COLO668 (cell line): ENCODE data around the gene TMEM243.

Source experiments
- DNase-seq: peaks from one replicate; lab custom pipeline; 2025; ENCODE audit not compliant: unreplicated experiment; lab: John Stamatoyannopoulos, UW

TMEM243 gene

DNA sequence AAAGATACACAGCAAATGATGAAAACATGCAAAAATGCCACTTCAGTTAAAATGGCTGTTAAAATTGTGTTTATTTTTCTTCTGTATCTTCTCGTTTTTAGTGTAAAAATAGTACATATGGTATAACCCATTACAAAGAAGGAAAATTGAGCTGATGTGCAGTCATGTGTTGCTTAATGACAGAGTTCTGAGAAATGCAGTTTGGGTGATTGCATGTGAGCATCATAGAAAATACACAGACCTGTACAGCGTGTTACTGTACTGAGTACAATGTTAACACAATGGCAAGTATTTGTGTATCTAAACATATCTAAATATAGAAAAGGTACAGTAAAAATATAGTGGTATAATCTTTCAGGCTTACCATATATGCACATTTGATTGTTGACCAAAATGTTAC is 60.0 kb downstream of the TMEM243 start:
- DNase-seq = no peak

DNA sequence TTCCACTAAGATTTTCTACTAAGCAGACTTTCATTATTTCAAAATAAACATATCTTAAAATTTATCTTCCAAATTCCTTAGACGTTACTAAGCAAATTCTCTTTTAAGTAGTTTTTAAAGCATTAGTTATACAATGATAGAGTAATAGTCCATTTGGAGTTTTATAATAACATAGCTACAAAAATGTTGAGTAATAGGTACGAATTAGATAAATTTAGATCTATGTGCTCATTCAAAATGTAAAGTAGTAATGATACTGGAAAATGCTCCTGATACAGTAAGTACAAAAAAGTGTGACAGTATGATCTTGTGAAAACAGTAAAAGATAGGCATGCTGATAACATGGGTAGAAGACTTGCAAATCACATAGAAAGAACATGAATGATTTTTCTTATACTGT is 62.8 kb downstream of the TMEM243 start:
- DNase-seq = no peak

DNA sequence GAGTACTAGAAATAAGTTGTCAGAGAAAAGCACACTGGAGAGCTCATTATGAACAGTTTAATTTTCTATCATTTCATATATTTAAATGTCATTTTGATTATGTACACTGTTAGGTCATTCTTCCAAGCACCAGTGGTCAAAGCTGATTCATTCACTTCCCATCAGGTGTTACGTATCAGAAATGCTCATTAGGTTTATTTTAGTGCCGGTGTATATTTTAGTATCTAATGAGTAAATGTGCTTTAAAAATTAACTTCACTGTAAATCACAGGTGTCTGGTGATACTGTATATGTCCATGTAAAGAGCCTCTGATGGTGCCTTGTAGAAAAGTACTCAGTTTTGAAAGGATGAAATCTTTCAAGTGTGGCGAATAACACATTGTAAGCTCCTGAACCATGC is 63.7 kb downstream of the TMEM243 start:
- DNase-seq = no peak

DNA sequence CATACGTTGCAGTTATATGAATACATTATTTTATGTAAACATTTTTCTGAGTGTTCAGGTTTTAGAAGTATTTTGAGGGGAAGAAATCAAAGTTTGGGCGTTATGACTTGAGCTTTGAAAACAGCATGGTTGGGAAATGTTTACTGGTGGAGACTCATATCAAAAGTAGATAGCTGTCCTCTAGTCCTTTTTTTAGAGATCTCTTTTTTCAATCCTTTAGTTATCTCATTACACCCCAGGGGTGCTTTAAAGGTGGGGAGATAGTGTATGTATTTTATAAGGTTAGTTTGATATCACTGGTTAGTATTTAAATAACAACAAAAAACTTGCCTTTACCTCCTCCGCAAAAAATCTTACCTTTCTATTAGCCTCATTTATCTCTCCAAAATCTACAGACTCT is 65.0 kb downstream of the TMEM243 start:
- no peak for DNase-seq

DNA sequence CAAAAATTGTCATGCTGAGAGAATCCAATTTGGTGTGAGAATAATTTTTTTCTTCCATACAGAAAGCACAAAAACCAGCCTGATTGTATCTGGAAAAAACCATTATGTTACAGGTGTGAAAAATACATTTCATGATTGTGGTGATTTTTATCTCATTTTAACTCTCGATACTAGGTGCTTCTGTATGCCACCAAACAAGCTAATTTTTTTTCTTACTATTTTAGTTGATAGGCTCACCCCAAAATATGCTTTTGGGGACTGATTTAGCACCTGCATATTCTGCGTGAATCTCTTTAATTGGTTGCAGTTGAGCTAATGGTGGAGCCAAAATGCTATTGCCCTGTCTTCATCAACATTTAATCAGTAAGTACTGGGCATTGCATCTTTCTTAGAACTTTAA is 65.4 kb downstream of the TMEM243 start:
- DNase-seq = no peak

DNA sequence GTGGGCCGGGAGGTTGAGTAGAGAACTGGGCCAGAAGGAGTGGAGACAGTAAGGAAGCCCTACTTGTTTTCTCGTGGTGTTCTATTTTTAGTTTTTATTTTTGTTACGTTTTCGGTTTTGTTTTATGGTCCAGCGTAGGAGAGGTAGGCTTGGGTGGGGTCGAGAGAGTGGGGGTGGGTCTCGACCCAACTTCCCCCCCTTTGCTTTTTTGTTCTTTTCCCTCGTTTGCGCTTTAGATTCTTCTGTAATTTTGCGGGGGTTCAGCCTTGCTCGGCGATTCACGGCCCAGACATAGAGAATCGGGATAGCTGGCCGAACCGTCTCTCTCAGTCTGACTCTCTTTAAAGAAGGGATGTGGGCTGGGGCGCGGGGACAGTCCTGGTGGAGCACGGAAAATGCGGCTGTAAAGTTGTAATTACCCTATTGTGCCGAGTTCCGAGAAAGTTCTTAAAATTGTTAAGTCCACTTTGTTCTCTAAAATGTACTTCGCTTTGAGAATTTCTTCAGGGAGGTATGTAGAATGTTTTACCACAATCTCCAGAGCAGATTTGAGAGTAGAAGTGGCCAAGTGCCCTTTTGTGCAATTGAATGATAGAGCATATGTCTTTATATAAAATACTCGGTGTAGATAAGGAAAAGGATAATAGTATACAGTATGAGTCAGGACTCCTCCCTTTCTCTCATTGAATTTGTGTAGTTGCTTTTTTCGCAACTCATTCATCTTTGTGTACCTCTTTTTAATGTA is 66.5 kb downstream of the TMEM243 start:
- DNase-seq = peak; percentile 24

DNA sequence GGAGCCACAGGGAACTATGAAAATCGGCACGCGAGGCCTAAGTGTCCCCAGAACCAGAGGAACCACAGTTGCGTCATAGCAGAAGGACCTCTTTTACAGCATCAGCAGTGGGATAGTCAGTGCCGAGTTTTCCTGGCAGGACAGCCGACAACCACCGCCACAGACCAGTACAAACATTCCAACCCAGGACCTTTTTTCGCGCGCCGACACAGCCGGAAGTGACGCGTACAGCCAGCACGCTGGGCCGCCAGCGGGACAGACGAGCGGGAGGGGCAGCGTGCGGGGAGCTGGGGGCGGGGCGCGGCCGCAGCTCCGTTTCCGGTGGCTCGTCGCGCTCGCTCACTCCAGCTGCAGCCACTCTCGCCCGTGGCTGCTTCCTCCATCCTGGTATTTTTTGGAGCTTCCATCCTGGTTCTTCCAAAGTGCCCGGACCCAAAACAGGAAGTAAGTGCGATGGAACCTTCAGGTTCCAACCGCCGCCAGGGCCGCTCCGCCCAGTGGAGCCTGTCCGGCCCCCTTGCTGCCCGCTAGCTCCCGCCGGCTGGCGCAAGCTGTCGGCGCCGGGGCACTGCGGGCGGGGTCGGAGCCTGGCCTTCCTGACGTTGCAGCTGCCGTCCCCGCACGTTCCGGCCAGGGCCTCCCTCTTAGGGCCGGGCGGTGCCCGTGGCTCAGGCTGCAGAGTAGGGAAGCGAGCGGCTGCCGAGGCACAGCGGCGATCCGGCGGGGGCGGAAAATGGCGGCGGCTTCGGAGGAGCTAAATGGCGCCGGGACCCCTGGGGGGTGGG is 67.2 kb downstream of the TMEM243 start, which contains the start of gene DMTF1:
Gene DMTF1, plus strand, starts transcription at position 342 of the 785 bp plus-strand sequence. CDS start 12,489 bp downstream, outside the sequence.
- peak; percentile 96 for DNase-seq

DNA sequence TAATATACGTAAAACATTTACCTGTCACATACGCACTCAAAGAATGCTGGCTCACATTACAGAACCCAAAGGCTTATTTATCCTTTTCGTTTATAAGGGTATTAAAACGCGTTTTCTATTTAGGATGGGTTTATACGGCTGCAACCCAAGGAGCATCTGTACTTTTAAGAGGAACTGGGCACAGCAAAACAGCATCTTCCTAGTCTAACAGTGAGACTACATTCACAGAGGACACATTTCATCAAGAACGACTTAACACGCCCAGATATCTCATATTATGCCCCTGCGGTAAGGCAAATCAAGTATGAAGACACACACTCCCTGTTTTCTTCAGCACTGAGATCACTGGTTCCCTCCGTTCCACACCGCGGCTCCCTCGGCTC is 67.8 kb downstream of the TMEM243 start:
- no peak for DNase-seq

DNA sequence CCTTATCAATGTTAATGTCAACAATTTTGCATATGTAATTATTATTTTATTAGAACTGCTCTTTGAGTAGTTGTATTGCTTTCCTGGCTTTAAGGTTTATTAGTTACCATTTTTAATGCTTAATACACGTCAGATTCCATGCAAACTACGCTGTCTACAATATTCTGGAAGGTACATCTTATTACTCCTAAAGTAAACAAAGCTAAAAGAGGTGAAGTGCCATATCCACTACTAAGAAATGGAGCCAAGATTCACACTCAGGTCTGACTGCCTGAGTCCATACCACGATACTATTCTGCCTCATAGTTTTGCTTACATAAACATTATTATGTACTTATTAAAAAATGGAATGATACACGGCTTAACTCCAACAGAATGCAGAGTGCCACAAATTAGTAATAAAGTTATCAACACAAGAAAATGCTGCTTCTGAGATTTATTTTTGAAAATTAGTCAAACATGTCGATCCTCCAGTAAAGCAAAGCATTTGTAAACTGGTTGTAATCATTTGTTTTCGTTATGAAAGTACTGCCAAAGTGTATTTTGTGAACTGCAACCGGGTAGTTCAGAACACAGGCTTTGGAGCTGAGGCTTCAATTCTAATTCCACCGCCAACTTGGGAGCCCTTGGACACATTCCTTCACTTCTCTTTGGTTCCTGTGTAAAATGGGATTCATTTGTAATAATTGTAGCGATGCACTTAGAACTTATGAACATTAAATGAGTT is 68.4 kb downstream of the TMEM243 start:
- DNase-seq = no peak

DNA sequence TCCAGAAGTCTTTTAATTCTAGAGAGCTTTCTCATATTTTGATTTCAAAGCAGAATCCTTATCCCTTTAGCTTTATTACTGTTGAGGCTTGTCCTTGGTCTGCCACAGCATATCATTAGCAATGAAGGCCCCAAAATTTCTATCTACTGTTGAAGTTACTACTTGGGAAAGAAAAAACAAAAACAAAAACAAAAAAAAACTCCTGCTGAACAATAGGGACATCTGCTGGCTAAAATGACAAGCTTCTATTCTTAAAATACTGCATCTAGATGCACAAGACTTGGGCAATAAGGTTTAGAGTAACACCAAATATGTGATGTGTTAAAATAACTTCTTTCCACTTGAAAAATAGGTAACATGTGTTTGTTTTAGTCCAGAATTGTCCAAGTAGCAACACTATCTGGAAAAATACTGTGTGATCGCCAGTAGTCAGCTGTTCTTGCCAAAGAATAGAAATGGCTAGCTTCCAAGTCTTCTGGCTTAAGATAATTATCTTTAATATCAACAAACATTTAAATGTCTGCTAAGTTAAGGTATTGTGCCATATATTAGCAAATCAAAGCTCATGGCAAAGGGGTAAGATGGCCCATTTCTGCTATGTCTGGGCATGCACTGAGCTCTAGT is 71.1 kb downstream of the TMEM243 start:
- no peak for DNase-seq

DNA sequence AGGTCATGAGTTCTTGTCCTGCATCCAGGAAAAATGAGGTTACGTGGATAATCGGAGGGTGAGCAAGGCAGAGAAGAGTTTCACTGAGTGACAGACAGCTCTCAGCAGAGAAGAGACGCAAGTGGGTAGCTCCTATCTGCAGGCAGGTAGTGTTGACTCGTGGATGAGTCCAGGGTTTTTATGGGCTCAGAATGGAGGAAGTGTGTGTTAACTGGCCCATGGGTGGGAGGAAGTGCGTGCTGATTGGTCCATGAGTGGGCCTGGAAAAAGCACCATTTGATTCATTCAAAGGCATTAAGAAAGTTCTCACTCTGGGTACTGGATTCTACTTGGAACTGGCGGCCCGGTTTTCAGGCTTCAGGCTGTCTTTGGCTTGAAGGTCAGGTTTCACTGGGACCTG is 72.0 kb downstream of the TMEM243 start:
- no peak for DNase-seq

DNA sequence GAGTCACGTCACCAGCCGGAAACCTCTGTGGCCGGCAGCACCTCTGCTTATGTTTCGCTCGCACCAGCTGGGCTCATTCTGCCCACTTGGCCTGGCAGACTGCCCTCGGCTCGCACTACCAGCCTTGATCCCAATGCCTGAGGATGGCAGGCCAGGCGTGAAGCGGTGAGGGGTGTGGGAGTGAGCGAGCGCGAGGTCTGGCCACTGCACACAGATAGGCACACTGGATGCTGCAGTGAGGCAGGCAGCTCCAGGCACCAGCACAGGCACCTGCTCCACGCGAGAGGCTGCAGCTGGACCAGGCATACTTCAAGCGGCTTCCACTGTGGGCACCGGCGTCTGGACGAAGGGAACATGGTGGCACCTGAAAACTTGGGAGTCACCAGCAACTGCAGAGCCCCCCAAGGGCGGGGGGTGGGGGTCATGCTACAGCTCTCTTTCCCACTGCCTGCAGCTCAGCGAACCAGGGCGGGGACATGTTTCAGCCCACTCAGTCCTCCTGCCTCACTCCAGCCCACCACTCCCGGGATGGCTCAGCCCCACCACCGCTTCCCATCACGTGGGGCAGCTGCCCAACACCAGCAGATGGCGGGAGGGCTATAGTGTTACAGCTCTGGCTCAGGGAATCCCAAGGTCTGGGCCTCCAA is 72.7 kb downstream of the TMEM243 start:
- no peak for DNase-seq
